GM23248 (cell line): ENCODE results near the gene XRN2. TPM values are rescaled to one million over a fixed set of nuclear protein-coding genes. Genes with fewer than 3 reads are reported as not detected.

ENCODE experiments used
- DNase-seq: peaks from one replicate; pipeline ENCODE4 v3.0.0-alpha.2; 2015
- H2AFZ ChIP-seq: fragments of 200-600 bp; sonication (generic); 2 replicates; pipeline ENCODE4 v1.6.1; 2016; ENCODE audit warnings: antibody characterized with exemption
- H3F3A ChIP-seq: fragments of 200-600 bp; sonication (generic); 2 replicates; pipeline ENCODE4 v1.6.1; 2016; ENCODE audit warnings: mild to moderate bottlenecking, antibody characterized with exemption, mixed run types; ENCODE audit not compliant: insufficient read depth
- H3K27ac ChIP-seq: fragments of 200-600 bp; sonication (generic); 2 replicates; pipeline ENCODE4 v1.5.1; 2016; ENCODE audit warnings: mild to moderate bottlenecking
- H3K27me3 ChIP-seq: fragments of 200-600 bp; sonication (generic); replicated peaks from 2 replicates; pipeline ENCODE4 v1.6.1; 2016; ENCODE audit warnings: mild to moderate bottlenecking; ENCODE audit not compliant: insufficient read depth
- H3K36me3 ChIP-seq: fragments of 200-600 bp; sonication (generic); 2 replicates; pipeline ENCODE4 v1.6.1; 2016; ENCODE audit warnings: low read depth, mild to moderate bottlenecking
- H3K4me1 ChIP-seq: fragments of 200-600 bp; sonication (generic); 2 replicates; pipeline ENCODE4 v1.6.1; 2016; ENCODE audit warnings: mild to moderate bottlenecking; ENCODE audit not compliant: insufficient read depth
- H3K4me2 ChIP-seq: fragments of 200-600 bp; sonication (generic); one replicate; pipeline ENCODE4 v1.6.1; 2016; ENCODE audit warnings: mild to moderate bottlenecking; ENCODE audit not compliant: unreplicated experiment
- H3K4me3 ChIP-seq: fragments of 200-600 bp; sonication (generic); 2 replicates; pipeline ENCODE4 v1.5.1; 2016; ENCODE audit warnings: mild to moderate bottlenecking
- H3K79me2 ChIP-seq: fragments of 200-600 bp; sonication (generic); 2 replicates; pipeline ENCODE4 v1.6.1; 2016; ENCODE audit warnings: mild to moderate bottlenecking; ENCODE audit not compliant: insufficient read depth
- H3K9ac ChIP-seq: fragments of 200-600 bp; sonication (generic); 2 replicates; pipeline ENCODE4 v1.6.1; 2016; ENCODE audit warnings: mild to moderate bottlenecking
- H3K9me2 ChIP-seq: fragments of 200-600 bp; sonication (generic); 2 replicates; pipeline ENCODE4 v1.6.1; 2016; ENCODE audit warnings: mixed run types, mild to moderate bottlenecking, moderate library complexity; ENCODE audit not compliant: insufficient read depth
- H3K9me3 ChIP-seq: fragments of 200-600 bp; sonication (generic); one replicate; pipeline ENCODE4 v1.6.1; 2017; ENCODE audit warnings: low read depth
- H4K20me1 ChIP-seq: fragments of 200-600 bp; sonication (generic); 2 replicates; pipeline ENCODE4 v1.6.0; 2016; ENCODE audit not compliant: insufficient read depth
- EZH2 ChIP-seq: fragments of 200-600 bp; sonication (generic); IDR thresholded peaks from 2 replicates; pipeline ENCODE4 v1.6.1; 2018; ENCODE audit warnings: antibody characterized with exemption, mild to moderate bottlenecking; ENCODE audit not compliant: insufficient read depth, poor library complexity, severe bottlenecking
- EZH2phosphoT487 ChIP-seq: fragments of 200-600 bp; sonication (generic); IDR thresholded peaks from 2 replicates; pipeline ENCODE4 v1.6.1; 2018; ENCODE audit warnings: antibody characterized with exemption, moderate library complexity, mild to moderate bottlenecking, low read depth; ENCODE audit not compliant: insufficient read depth
- WGBS, 2 experiments: methylation state at CpG; one replicate each; pipeline ENCODE4 v1.1.6; 2015 to 2017; ENCODE audit warnings: low lambda C conversion rate in 2 of 2, low coverage in 1 of 2; ENCODE audit errors: missing lambda C conversion rate in 2 of 2; 5-methylcytosine and 5-hydroxymethylcytosine counted together
- in situ Hi-C: fragments of 300-500 bp; cut with MboI; formaldehyde crosslinking; loops from 2 replicates; pipeline ENCODE4 v1.15.0; 2020
- polyA plus RNA-seq: library from polyadenylated mRNA; unstranded; fragments of >200 nt; fragmentation: Nextera tagmentation; extraction: Ambion mirVana; gene quantifications from 2 replicates; pipeline ENCODE4 v1.2.1, GENCODE V29; 2016
- total RNA-seq: library from RNA; depleted of rRNA; stranded (reverse); fragments of >200 nt; shearing (Covaris generic); gene quantifications from 2 replicates; pipeline ENCODE4 v1.2.3, GENCODE V29; 2014

XRN2 gene
- total and polyA plus RNA-seq, 2 experiments from 2014 or later = 55.0 to 78.9 TPM

- no peak overlapping the region for H3K27ac ChIP-seq
- H3K36me3 ChIP-seq = peaks cover 24% of the 10 kb centered on the region; the same call in 1 of the 2 replicates
- in situ Hi-C loops = no loop called here
- no peaks in the 10 kb centered on the region for H3K27me3 ChIP-seq
- no peaks in the 10 kb centered on the region for H4K20me1 ChIP-seq
- 71 to 75% methylated on average over 2 of the region's 2 CpGs for WGBS, 2 experiments
- no peak overlapping the region for H3K4me3 ChIP-seq
- H3K4me2 ChIP-seq = no peak overlapping the region
- TF ChIP-seq EZH2phosphoT487 = no peak
- TF ChIP-seq EZH2 = no peak
- H3K9me3 ChIP-seq = no peaks in the 10 kb centered on the region
- H2AFZ ChIP-seq = no peak overlapping the region
- H3K9me2 ChIP-seq = no peaks in the 10 kb centered on the region
- H3F3A ChIP-seq = 0 out of 2 replicates have a peak, but pooled peaks cover 4% of the 10 kb centered on the region
- no peak for DNase-seq
- no peaks in the 10 kb centered on the region for H3K4me1 ChIP-seq
- H3K79me2 ChIP-seq = peaks cover 55% of the 10 kb centered on the region
- no peak overlapping the region for H3K9ac ChIP-seq
These were observed 65.7 kb downstream of the XRN2 start for GRCh38 chr20:21368791-21369190.

- in situ Hi-C loops = no loop called here
- Histone ChIP-seq H3K9ac (no peak overlapping the region), H3F3A (0 out of 2 replicates have a peak, but pooled peaks cover 4% of the 10 kb centered on the region), H3K9me2 (no peaks in the 10 kb centered on the region), H3K27ac (no peak overlapping the region), H3K27me3 (no peaks in the 10 kb centered on the region), H2AFZ (no peak overlapping the region), H3K36me3 (peaks cover 23% of the 10 kb centered on the region; the same call in 1 of the 2 replicates), H3K79me2 (peaks cover 76% of the 10 kb centered on the region), H4K20me1 (no peaks in the 10 kb centered on the region), H3K4me1 (no peaks in the 10 kb centered on the region), H3K9me3 (no peaks in the 10 kb centered on the region), H3K4me2 (no peak overlapping the region), H3K4me3 (no peak overlapping the region)
- TF ChIP-seq EZH2 (no peak), EZH2phosphoT487 (no peak)
- DNase-seq = no peak
- 100% methylated on average over 1 of the region's 1 CpG for WGBS, 2 experiments
These were observed 68.1 kb downstream of the XRN2 start for GRCh38 chr20:21371193-21371592.

GRCh38 chr20:21372016-21372415 is 68.9 kb downstream of the XRN2 start:
- WGBS, 2 experiments = 93 to 96% methylated on average over 2 of the region's 2 CpGs
- Histone ChIP-seq H3K9me2 (no peaks in the 10 kb centered on the region), H3K79me2 (peaks cover 84% of the 10 kb centered on the region), H3K4me2 (no peak overlapping the region), H4K20me1 (no peaks in the 10 kb centered on the region), H3F3A (0 out of 2 replicates have a peak, but pooled peaks cover 4% of the 10 kb centered on the region), H3K4me3 (no peak overlapping the region), H3K9me3 (no peaks in the 10 kb centered on the region), H3K9ac (no peak overlapping the region), H2AFZ (no peak overlapping the region), H3K27me3 (no peaks in the 10 kb centered on the region), H3K27ac (no peak overlapping the region), H3K4me1 (no peaks in the 10 kb centered on the region), H3K36me3 (peaks cover 15% of the 10 kb centered on the region; the same call in 1 of the 2 replicates)
- in situ Hi-C loops = no loop called here
- no peak for DNase-seq
- TF ChIP-seq EZH2phosphoT487 = no peak
- TF ChIP-seq EZH2 = no peak

GRCh38 chr20:21373436-21373835 is 70.3 kb downstream of the XRN2 start:
- Histone ChIP-seq H3F3A (peaks cover 9% of the 10 kb centered on the region; the same call in 1 of the 2 replicates), H3K4me3 (no peak overlapping the region), H2AFZ (no peak overlapping the region), H3K4me2 (no peak overlapping the region), H3K79me2 (peaks cover 98% of the 10 kb centered on the region), H3K27ac (no peak overlapping the region), H3K9me2 (no peaks in the 10 kb centered on the region), H3K4me1 (no peaks in the 10 kb centered on the region), H3K27me3 (no peaks in the 10 kb centered on the region), H3K36me3 (peaks cover 10% of the 10 kb centered on the region; the same call in 1 of the 2 replicates), H3K9ac (no peak overlapping the region), H4K20me1 (0 out of 2 replicates have a peak, but pooled peaks cover 2% of the 10 kb centered on the region), H3K9me3 (no peaks in the 10 kb centered on the region)
- 41 to 49% methylated on average over 1 of the region's 1 CpG for WGBS, 2 experiments
- no peak for TF ChIP-seq EZH2
- no peak for TF ChIP-seq EZH2phosphoT487
- in situ Hi-C loops = no loop called here
- DNase-seq = no peak

- Histone ChIP-seq H3F3A (peaks cover 19% of the 10 kb centered on the region; the same call in 1 of the 2 replicates), H3K36me3 (peaks cover 4% of the 10 kb centered on the region; the same call in 1 of the 2 replicates), H3K9me3 (no peaks in the 10 kb centered on the region), H3K27me3 (no peaks in the 10 kb centered on the region), H3K9me2 (no peaks in the 10 kb centered on the region), H3K4me3 (no peak overlapping the region), H2AFZ (no peak overlapping the region), H3K4me1 (0 out of 2 replicates have a peak, but pooled peaks cover 2% of the 10 kb centered on the region), H3K4me2 (no peak overlapping the region), H3K27ac (no peak overlapping the region), H3K9ac (no peak overlapping the region), H4K20me1 (0 out of 2 replicates have a peak, but pooled peaks cover 2% of the 10 kb centered on the region), H3K79me2 (peaks cover 100% of the 10 kb centered on the region)
- DNase-seq = no peak
- 95 to 98% methylated on average over 3 of the region's 3 CpGs for WGBS, 2 experiments
- in situ Hi-C loops = no loop called here
- TF ChIP-seq EZH2 (no peak), EZH2phosphoT487 (no peak)
These were observed 73.5 kb downstream of the XRN2 start for GRCh38 chr20:21376626-21377025.
